Suppressor macrophage (primary cell): ENCODE measurements around the gene CCDC91.
"Not testable (repeated sequence)": the region's sequence is repeated elsewhere in the genome, so short reads cannot be mapped to it uniquely, and the experiment has no call there.

Source experiments
- DNase-seq, 4 experiments: peaks; one replicate each; pipeline ENCODE4 v3.0.0-alpha.2; 2020 to 2022

Gene CCDC91

DNA sequence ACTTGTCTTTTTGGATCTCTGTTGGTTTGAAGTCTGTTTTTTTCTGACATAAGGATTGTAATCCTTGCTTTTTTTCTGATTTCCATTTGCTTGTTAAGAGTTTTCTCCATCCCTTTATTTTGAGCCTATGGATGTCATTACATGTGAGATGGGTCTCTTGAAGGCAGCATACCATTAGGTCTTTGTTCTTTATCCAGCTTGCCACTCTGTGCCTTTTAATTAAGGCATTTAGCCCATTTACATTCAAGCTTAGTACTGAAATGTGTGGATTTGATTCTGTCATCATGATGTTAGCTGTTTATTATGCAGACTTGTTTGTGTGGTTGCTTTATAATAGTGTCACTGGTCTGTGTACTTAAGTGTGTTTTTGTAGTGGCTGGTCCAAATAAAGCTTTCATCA is 100.0 kb downstream of the CCDC91 start:
- DNase-seq = no peak

DNA sequence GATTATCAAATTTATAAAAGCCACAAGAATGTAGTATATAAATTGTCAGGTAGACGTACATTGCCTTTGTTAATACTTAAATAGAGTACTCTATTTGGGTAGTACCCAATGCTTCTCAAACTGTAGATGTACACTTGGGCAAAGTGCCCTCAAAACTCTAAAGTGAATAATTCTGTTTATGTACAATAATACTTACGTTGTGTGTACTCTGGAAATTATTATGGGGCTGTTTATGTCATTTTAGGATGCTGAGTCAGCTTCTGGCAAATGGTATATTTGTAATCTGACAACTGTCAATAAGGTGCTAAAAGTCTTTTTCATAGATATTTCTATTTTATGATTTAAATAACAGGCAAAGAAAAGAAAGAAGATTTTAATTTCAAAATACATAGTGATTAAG is 102.4 kb downstream of the CCDC91 start:
- no peak for DNase-seq

GRCh38 chr12:28294300-28294699 is 104.0 kb downstream of the CCDC91 start:
- DNase-seq = peak; percentile 20 to 42 (median 40)

DNA sequence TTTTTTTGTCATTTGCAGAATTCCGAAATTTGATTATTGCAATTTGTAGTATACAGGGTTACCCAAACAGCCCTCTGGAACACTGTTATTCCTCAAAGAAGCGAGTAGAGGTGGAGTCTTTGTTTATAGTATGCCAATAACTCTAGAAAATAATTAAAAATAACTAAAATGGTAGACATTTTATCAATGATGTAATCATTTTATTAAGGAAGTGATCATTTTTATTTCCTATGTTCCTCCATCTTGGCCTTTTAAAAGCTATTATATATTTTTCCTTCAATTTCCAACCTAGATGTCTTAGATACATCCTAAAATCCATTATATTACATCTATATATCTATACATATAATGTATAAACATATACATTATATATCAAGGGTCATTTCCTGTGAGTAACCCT is 106.0 kb downstream of the CCDC91 start:
- DNase-seq = no peak

- DNase-seq = no peak
Measured at GRCh38 chr12:28303192-28303591, 112.9 kb downstream of the CCDC91 start.

DNA sequence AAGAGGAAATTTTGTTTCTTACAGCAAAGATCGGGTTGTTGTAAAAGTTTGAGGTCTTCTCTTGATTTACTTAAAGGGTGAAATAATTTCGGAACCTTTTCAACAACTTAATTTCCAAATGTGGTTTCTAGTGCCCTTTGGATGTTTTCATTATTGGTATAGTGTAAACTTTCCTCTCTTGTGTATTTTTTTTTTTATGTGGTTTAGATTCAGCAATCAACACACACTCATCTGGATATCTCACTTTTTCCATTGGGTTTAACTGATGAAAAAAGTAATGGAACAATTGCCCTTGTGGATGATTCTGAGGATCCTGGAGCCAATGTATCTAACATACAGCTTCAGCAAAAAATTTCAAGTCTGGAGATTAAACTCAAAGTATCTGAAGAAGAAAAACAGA is 116.3 kb downstream of the CCDC91 start:
- no peak for DNase-seq

DNA sequence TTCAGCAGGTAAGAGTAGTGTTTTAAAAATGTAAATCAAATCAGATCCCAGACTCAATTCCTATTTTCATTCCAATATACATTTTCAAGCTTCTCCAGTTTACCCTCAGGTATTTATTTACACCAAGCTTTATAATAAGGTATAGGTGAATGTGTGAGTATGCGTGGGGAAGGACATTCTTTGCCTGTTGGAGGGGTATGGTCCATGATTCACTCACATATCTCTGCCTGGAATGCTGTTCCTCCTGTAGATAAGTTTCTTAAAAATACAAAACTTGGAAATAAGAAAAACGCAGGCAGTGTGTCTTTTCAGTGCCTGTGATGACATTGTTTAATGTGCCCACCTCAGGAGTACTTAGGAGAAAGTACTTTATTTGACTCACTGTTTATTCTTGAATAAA is 118.6 kb downstream of the CCDC91 start:
- DNase-seq = no peak

DNA sequence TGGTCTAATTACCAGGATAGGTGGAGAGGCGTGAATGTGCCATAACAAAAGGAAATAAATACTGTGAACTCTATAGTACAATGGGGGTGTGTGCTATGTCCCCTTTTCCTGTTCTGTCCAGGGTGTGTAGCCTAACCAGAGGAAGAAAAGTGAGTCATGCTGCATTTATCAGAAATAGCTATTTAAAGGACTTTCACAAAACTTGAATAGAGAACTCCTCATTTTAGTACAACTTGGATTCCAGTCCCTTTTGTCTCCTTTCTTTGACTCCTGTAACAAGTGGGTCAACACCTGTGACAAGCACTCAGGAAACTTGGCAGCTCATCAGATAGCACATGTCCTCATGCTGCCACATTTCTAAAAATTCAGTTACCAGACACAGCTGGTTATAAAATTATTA is 123.4 kb downstream of the CCDC91 start:
- DNase-seq = no peak

- no peak for DNase-seq
Measured at GRCh38 chr12:28316049-28316448, 125.8 kb downstream of the CCDC91 start.

GRCh38 chr12:28318273-28318672 is 128.0 kb downstream of the CCDC91 start:
- DNase-seq = no peak

DNA sequence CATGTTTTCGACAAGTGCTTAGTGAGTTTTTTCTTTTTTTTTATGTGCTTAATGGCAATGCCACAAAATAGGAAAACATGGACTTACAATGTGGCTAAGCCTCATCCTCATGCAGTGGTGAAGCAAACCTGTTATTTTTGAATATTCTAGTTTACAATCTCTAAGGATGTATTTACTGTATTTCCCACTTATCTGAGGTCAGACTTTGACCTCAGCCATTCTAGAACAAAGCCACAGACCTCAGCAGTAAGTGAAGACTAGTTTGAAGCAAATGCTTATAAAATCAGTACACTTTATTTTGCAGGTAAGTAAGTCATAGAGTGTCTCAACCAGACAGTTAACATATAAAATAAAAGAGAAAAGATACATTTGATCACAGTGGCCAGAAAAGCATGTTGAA is 130.1 kb downstream of the CCDC91 start:
- DNase-seq = no peak

GRCh38 chr12:28327722-28328121 is 137.5 kb downstream of the CCDC91 start:
- DNase-seq = no peak

DNA sequence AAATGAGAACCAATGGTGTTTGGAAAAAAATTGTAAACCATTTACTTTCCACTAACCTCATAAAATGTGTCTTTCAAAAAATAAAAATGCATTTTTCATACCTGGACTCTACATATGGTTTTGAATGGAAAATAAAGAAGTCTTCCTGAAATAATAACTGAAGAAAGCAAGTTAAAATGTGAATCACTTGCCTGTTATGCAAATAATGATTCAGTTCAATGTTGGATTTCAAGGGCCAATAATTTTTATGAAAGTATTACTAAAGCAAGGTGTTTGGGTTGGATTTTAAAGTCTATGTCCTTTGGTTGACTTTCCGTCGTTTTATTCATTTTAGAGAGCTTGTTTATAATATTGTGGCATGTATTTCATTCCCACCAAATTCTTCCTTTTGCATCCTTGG is 138.7 kb downstream of the CCDC91 start:
- no peak for DNase-seq

- not testable (repeated sequence) for DNase-seq
Measured at GRCh38 chr12:28329727-28330126, 139.5 kb downstream of the CCDC91 start.

- DNase-seq = not testable (repeated sequence)
Measured at GRCh38 chr12:28330232-28330631, 140.0 kb downstream of the CCDC91 start.

GRCh38 chr12:28331130-28331529 is 140.9 kb downstream of the CCDC91 start:
- DNase-seq = no peak

- DNase-seq = no peak
Measured at GRCh38 chr12:28340261-28341045, 150.2 kb downstream of the CCDC91 start.

- DNase-seq = no peak
Measured at GRCh38 chr12:28343713-28344112, 153.5 kb downstream of the CCDC91 start.

DNA sequence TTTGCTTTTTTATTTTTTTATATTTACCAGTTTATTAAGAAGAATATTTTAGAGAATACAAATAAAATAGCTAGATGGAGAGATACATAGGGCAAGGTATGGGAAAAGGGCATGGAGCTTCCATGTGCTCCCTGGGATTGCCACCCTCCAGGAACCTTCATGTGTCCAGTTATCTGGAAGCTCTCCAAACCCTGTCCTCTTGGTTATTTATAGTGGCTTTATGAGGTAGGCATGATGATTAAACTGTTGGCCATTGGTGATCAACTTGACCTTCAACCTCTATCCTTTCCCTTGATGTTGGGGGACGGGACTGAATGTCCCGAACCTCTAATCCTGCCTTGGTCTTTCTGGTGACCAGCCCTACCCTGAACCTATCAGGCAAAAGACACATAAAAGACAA is 156.3 kb downstream of the CCDC91 start:
- DNase-seq = no peak

- no peak for DNase-seq
Measured at GRCh38 chr12:28349196-28349595, 158.9 kb downstream of the CCDC91 start.

GRCh38 chr12:28350502-28350901 is 160.2 kb downstream of the CCDC91 start:
- no peak for DNase-seq

GRCh38 chr12:28351414-28351813 is 161.2 kb downstream of the CCDC91 start:
- peak in 3 of 4 experiments; percentile 0 to 17 (median 15) for DNase-seq

DNA sequence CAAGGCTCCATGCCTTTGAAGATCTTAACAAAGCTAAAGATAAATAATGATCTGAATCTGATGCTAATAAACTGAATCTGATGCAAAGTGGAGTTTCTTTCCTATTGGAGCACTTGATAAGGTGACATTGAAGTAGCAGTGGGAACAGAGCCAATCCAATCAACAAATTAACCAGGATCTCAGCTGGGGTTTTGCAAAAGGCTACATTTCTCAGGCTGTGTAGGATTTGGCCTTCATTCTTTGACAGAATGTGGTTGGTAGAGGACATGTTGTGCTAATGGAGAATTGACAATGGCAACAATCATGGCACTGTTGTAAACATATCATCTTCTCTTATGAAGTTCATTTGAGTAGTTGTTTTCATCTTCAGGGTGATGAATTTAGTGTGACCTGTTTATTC is 164.9 kb downstream of the CCDC91 start:
- DNase-seq = no peak

- no peak for DNase-seq
Measured at GRCh38 chr12:28360253-28360652, 170.0 kb downstream of the CCDC91 start.

DNA sequence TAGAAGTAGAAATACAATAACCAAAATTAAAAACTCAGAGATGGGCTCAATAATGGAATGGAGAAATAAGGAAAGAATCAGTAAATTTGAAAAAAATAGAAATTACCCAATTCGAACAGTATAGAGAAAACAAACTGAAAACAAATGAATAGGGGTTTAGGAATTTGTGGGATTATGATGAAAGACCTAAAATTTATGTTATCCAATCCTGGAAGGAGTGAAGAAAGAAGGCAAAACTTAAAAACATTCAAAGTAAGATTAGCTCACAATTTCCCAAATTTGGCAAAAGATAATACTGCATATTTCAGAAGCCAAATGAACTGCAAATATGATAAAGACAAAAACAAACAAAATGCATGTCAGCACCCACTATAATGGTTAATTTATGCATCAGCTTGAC is 177.1 kb downstream of the CCDC91 start:
- no peak for DNase-seq
